ENCODE results near the gene SHISA9.

SHISA9 gene

DNA sequence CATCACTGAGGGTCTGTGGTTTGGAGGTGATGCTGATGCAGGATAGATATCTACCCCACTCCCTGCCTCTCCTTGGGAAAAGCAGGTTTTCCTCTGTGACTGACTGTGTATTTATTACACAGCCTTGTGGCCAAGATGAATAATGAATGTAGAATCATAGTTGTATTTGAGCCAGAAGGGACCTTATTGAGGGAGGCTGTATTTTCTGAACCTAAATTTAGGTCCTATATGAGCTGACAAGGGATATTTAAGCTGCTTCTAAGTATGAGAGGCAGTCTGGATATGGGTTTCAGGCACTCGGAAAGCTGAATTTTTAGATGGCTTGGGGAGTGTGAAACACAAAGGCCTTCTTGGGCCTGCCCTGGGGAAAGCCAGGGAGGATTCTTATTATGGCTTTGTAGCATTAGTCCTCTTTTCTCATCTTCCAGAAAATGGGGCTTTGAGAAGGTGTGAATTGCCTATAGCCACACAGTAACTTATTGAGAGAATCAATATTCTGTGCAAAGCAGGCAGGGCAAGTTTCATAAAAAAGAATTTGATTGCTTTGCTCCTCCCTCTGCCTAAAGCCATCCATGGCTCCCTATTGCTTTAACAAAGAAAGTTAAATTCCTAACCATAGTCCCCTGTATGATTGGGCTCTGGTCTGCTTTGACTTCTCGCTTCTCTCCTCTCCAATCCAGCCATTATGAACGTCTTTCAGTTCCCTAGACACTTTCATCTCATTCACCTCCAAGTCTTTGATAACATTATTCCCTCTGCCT is 144.8 kb downstream of the SHISA9 start:
- H3K4me3 ChIP-seq (ENCODE audit: low read depth, low read length): no peak overlapping the region
- no peak for DNase-seq (ENCODE audit: low read depth)
- TF ChIP-seq, protein P1, sequence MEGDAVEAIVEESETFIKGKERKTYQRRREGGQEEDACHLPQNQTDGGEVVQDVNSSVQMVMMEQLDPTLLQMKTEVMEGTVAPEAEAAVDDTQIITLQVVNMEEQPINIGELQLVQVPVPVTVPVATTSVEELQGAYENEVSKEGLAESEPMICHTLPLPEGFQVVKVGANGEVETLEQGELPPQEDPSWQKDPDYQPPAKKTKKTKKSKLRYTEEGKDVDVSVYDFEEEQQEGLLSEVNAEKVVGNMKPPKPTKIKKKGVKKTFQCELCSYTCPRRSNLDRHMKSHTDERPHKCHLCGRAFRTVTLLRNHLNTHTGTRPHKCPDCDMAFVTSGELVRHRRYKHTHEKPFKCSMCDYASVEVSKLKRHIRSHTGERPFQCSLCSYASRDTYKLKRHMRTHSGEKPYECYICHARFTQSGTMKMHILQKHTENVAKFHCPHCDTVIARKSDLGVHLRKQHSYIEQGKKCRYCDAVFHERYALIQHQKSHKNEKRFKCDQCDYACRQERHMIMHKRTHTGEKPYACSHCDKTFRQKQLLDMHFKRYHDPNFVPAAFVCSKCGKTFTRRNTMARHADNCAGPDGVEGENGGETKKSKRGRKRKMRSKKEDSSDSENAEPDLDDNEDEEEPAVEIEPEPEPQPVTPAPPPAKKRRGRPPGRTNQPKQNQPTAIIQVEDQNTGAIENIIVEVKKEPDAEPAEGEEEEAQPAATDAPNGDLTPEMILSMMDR (IDR thresholded peaks at IDR 0.05; ENCODE audit: control insufficient read depth, extremely low read depth, insufficient read depth): no peak

GRCh38 chr16:13047276-13047675 is 145.9 kb downstream of the SHISA9 start:
- no peak overlapping the region for H3K4me3 ChIP-seq (ENCODE audit: low read depth, low read length)
- no peak for DNase-seq (ENCODE audit: low read depth)
- TF ChIP-seq, protein P1 (IDR thresholded peaks at IDR 0.05; ENCODE audit: control insufficient read depth, extremely low read depth, insufficient read depth): no peak

DNA sequence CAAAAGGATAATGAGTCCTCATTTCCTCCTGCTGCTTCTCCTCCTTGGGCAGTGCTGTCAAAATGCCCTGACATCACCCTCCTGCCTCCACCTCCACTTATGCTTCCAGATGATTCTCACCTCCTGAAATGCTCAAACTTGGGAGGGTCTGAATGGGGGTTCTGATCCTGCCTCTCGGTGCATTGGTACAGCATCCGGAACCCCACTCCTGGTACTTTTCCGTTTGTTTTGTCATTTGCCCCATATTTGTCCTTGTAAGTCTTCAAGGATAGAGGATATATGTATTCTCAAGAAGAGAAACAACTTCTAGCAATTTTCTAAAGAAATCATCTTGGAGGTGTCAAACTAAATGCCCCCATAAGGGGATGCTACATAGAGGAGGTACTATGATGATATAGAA is 148.3 kb downstream of the SHISA9 start:
- no peak overlapping the region for H3K4me3 ChIP-seq (ENCODE audit: low read depth, low read length)
- no peak for DNase-seq (ENCODE audit: low read depth)
- TF ChIP-seq, protein P1 (IDR thresholded peaks at IDR 0.05; ENCODE audit: control insufficient read depth, extremely low read depth, insufficient read depth): no peak

- TF ChIP-seq, protein P1 (IDR thresholded peaks at IDR 0.05; ENCODE audit: control insufficient read depth, extremely low read depth, insufficient read depth): no peak
- no peak overlapping the region for H3K4me3 ChIP-seq (ENCODE audit: low read depth, low read length)
- no peak for DNase-seq (ENCODE audit: low read depth)
Observed at GRCh38 chr16:13052431-13052830, 151.0 kb downstream of the SHISA9 start.

GRCh38 chr16:13055480-13055879 is 154.1 kb downstream of the SHISA9 start:
- H3K4me3 ChIP-seq (ENCODE audit: low read depth, low read length): no peak overlapping the region
- DNase-seq (ENCODE audit: low read depth): no peak
- TF ChIP-seq, protein P1 (IDR thresholded peaks at IDR 0.05; ENCODE audit: control insufficient read depth, extremely low read depth, insufficient read depth): no peak

GRCh38 chr16:13056607-13057006 is 155.2 kb downstream of the SHISA9 start:
- no peak overlapping the region for H3K4me3 ChIP-seq (ENCODE audit: low read depth, low read length)
- TF ChIP-seq, protein P1 (IDR thresholded peaks at IDR 0.05; ENCODE audit: control insufficient read depth, extremely low read depth, insufficient read depth): no peak
- DNase-seq (ENCODE audit: low read depth): no peak

DNA sequence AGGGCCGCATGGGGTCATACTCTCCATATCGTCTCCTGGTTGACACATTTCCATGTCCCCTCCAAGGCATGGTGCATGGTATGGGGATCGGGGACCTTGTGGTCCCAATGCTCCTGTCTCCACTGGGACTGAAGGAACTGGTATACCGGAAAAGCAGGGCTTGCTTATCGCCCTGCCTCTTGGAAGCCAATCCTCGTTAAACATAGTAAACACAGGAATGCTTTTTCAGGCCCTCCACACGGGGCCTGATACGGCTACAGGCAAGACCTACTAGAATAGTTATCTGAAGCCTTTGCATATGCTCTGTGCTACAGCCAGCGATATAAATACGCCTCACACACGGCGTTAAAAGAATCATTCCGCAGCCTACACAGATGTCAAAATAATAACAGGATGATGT is 159.5 kb downstream of the SHISA9 start:
- TF ChIP-seq, protein P1 (IDR thresholded peaks at IDR 0.05; ENCODE audit: control insufficient read depth, extremely low read depth, insufficient read depth): no peak
- DNase-seq (ENCODE audit: low read depth): no peak
- no peak overlapping the region for H3K4me3 ChIP-seq (ENCODE audit: low read depth, low read length)
